ENCODE measurements around the gene ADGRF1. TPM values are rescaled to one million over a fixed set of nuclear protein-coding genes. Genes with fewer than 3 reads are reported as not detected.
"Not testable (repeated sequence)": the region's sequence is repeated elsewhere in the genome, so short reads cannot be mapped to it uniquely, and the experiment has no call there.

The ADGRF1 gene
- total RNA-seq, 1 donor from 2014 or later: not detected

DNA sequence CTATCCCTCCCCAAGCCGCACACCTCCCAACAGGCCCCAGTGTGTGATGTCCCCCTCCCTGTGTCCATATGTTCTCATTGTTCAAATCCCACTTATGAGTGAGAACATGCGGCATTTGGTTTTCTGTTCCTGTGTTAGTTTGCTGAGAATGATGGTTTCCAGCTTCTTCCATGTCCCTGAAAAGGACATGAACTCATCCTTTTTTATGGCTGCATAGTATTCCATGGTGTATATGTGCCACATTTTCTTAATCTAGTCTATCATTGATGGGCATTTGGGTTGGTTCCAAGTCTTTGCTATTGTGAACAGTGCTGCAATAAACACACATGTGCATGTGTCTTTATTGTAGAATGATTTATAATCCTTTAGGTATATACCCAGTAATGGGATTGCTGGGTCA is 12.2 kb upstream of the ADGRF1 start:
- DNase-seq (ENCODE audit: low spot score); intact Hi-C loops (cut with micrococcal nuclease); H3K4me3 Mint-ChIP-seq; H3K9me3 Mint-ChIP-seq; H3K36me3 Mint-ChIP-seq (ENCODE audit: low read depth); H3K27me3 Mint-ChIP-seq (ENCODE audit: insufficient read depth); H3K27ac Mint-ChIP-seq; H3K4me1 Mint-ChIP-seq (ENCODE audit: low read depth): not testable (repeated sequence)

DNA sequence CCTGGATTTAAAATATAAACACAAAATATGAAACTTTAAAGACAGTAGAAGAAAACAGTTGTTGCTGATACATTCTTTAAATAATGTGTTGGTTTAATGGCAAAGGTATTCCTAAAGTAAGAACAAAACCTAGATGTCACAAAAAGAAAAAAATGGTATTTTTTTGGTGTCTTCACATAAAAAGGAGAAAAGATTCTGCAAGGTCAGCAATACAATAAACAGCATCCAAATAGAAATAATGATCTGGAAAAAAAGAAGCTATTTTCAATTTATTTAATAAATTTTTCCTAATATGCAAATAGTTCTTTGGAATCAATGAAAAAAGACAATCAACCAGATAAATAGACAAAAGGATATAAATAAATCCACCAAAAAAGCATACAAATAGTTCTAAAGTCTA is 6.5 kb upstream of the ADGRF1 start:
- intact Hi-C loops (cut with micrococcal nuclease): loop anchor here (5.0 kb wide), 1 partner anchor 631 kb away; no protein-coding TSS in a partner anchor
- Mint-ChIP-seq H3K27ac (no peak overlapping the region), H3K4me3 (no peak overlapping the region), H3K36me3 (ENCODE audit: low read depth) (no peaks in the 10 kb centered on the region), H3K9me3 (no peaks in the 10 kb centered on the region), H3K27me3 (ENCODE audit: insufficient read depth) (peaks cover 3% of the 10 kb centered on the region), H3K4me1 (ENCODE audit: low read depth) (peaks cover 5% of the 10 kb centered on the region)
- no peak for DNase-seq (ENCODE audit: low spot score)

DNA sequence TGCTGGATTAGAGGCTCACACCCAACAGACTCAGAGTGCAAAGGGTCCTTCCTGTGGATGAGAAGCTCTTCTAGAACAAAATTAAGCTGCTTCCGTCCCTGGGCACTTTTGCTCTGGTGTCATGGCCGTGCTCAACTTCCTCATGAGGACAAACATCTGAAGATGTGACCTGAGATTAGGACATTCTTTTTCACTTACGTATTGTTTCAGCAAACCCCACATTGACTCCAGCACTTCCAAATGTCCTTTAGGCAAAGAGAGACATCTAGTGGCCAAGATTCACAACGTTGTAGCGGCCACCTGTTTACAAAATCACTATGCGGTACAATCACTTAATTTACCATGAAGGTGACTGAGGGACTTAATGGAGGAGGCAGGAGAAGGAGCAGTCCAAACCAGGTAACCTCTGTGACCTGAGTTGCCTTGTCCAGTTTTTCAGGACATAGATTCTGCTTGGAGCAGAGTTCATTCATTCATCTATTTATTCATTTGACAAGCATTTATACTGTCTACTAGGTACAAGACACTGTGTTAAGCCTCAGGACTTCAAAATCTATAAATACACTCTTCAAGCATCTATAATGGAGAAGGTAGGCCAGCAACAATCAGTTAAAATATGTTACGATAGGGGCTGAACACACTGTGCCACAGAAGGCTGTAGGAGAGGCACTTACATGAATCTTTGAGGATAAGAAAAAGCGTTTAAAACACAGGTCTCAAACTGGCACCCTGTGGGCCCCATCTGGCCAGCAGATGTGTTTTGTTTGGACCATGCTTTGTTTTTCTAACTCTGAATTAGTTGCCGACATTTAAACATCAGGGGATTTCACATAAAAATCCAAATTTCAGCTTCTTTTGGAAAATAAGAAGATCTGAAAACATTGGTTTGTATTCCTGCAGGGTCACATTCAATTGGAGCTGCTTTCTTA is 5.6 kb upstream of the ADGRF1 start:
- Mint-ChIP-seq H3K9me3 (no peaks in the 10 kb centered on the region), H3K27ac (no peak overlapping the region), H3K4me3 (no peak overlapping the region), H3K4me1 (ENCODE audit: low read depth) (peaks cover 5% of the 10 kb centered on the region), H3K36me3 (ENCODE audit: low read depth) (no peaks in the 10 kb centered on the region), H3K27me3 (ENCODE audit: insufficient read depth) (peaks cover 3% of the 10 kb centered on the region)
- intact Hi-C loops (cut with micrococcal nuclease): loop anchor here (1.0 to 5.0 kb wide), 4 partner anchors 199 to 957 kb away; no protein-coding TSS in a partner anchor
- peak; percentile 2 for DNase-seq (ENCODE audit: low spot score)

DNA sequence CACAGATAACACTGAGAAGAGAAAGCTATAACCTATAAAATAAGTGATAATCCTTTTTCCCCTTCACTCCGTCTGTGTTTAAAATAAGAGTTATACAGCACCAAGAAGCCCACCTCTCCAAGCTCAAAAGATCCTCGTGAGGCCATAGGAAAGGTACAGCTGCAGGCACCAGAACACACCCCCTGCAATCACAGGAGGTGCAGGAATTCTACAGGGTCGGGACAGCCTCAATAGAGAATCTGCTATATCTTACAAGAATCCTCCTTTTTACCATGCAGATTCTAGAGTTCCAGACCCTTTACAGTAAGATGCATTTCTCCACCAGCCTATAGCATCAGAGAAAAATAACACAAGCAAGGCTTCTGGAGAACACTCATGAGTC is 5.0 kb upstream of the ADGRF1 start:
- no peak for DNase-seq (ENCODE audit: low spot score)
- H3K27me3 Mint-ChIP-seq (ENCODE audit: insufficient read depth): peaks cover 3% of the 10 kb centered on the region
- H3K4me1 Mint-ChIP-seq (ENCODE audit: low read depth): peaks cover 5% of the 10 kb centered on the region
- no peaks in the 10 kb centered on the region for H3K36me3 Mint-ChIP-seq (ENCODE audit: low read depth)
- no peak overlapping the region for H3K27ac Mint-ChIP-seq
- H3K9me3 Mint-ChIP-seq: no peaks in the 10 kb centered on the region
- intact Hi-C loops (cut with micrococcal nuclease): loop anchor here (1.0 to 5.0 kb wide), 4 partner anchors 199 to 956 kb away; no protein-coding TSS in a partner anchor
- no peak overlapping the region for H3K4me3 Mint-ChIP-seq

DNA sequence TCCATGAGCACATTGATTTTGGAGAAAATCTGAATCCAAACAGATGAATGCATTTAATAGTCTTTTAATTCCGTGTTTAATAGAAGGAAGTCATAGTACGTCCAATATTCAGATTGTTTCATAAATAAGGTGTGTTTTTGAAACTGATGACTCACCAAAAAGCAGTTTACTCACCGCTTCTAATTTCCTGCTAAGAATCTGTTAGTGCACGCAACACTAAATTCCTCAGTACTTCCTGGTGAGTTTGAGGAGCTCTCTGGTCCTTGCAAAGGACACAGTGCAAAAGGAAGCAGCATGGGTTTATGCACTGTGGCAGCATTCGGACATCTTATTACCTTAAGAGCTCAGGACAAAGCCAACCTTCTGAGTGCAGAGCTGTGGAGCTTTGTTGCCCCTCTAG is 2.3 kb upstream of the ADGRF1 start:
- H3K27me3 Mint-ChIP-seq (ENCODE audit: insufficient read depth): peaks cover 3% of the 10 kb centered on the region
- no peak overlapping the region for H3K4me3 Mint-ChIP-seq
- H3K27ac Mint-ChIP-seq: no peak overlapping the region
- peaks cover 5% of the 10 kb centered on the region for H3K4me1 Mint-ChIP-seq (ENCODE audit: low read depth)
- no peaks in the 10 kb centered on the region for H3K36me3 Mint-ChIP-seq (ENCODE audit: low read depth)
- no peak for DNase-seq (ENCODE audit: low spot score)
- H3K9me3 Mint-ChIP-seq: no peaks in the 10 kb centered on the region
- intact Hi-C loops (cut with micrococcal nuclease): no loop called here

GRCh38 chr6:47043286-47043685 is 1.2 kb upstream of the ADGRF1 start:
- Mint-ChIP-seq H3K27me3 (ENCODE audit: insufficient read depth) (peaks cover 3% of the 10 kb centered on the region), H3K4me1 (ENCODE audit: low read depth) (peaks cover 5% of the 10 kb centered on the region)

DNA sequence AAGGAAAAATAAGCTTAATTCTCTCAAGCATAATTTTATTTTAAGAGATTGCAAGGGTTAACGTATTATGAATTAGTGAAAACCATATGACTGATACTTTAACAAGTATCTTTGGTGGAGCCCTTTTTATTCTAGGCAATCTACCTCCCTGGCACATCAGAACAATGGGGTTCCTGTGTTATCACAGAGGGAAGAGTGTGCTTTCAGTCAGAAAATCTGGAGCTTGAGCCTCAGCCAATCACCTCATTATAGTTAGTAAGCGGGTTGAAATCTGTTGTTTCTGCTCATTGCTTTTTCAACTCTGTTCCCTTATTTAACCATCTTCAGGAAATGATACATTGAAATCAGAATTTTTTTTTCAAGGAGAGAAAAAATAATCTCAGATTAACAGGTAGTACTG is 391 bp downstream of the ADGRF1 start:
- Mint-ChIP-seq H3K27me3 (ENCODE audit: insufficient read depth) (peaks cover 2% of the 10 kb centered on the region), H3K27ac (no peak overlapping the region), H3K4me3 (no peak overlapping the region), H3K9me3 (no peaks in the 10 kb centered on the region), H3K4me1 (ENCODE audit: low read depth) (no peaks in the 10 kb centered on the region), H3K36me3 (ENCODE audit: low read depth) (no peaks in the 10 kb centered on the region)
- DNase-seq (ENCODE audit: low spot score): no peak
- intact Hi-C loops (cut with micrococcal nuclease): no loop called here

More at GRCh38 chr6:47043286-47043685, 1.2 kb upstream of the ADGRF1 start:
- intact Hi-C loops (cut with micrococcal nuclease): no loop called here
- no peak overlapping the region for H3K4me3 Mint-ChIP-seq
- no peaks in the 10 kb centered on the region for H3K36me3 Mint-ChIP-seq (ENCODE audit: low read depth)
- no peaks in the 10 kb centered on the region for H3K9me3 Mint-ChIP-seq
- H3K27ac Mint-ChIP-seq: no peak overlapping the region
- no peak for DNase-seq (ENCODE audit: low spot score)

DNA sequence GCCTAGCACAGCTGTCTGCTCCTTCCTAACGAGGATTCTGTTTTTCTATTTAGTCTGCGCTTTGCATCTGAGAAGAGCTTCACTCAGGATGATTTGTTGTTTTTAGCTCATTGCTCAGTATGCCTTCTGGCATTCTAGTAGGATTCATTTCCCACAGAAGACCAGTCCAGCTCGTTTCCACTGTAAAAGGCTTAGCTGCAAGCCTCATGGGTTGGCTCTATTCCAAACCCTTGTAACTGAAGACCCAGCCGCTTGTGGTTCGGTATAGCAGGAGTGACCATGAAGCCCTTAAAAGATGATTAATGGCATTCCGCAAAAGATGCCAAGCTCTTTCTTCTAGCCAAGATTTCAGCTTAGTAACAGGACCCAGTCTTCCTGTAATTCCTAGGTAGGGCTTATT is 7.2 kb downstream of the ADGRF1 start:
- intact Hi-C loops (cut with micrococcal nuclease): no loop called here
- Mint-ChIP-seq H3K4me3 (no peak overlapping the region), H3K27ac (no peak overlapping the region), H3K4me1 (ENCODE audit: low read depth) (no peaks in the 10 kb centered on the region), H3K9me3 (no peaks in the 10 kb centered on the region), H3K27me3 (ENCODE audit: insufficient read depth) (peaks cover 6% of the 10 kb centered on the region), H3K36me3 (ENCODE audit: low read depth) (no peaks in the 10 kb centered on the region)
- no peak for DNase-seq (ENCODE audit: low spot score)

DNA sequence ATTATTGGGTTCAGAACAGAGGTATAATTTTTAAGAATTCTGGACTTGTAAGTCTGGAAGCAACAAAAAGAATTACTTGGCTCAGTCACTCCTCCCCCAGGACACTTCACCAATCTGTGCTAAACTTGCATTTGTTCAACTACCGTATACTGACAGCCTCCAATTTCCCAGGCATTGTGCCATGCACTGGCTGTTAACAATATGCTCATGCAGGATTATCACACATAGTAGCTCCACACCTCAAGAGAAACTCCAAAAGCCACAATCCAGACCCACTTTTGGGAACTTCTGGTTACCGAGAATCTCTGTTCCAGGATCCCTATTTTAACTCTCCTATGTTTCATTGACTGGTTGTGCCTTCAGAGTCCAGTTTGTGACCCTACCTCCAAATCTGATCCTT is 7.7 kb downstream of the ADGRF1 start:
- no peak overlapping the region for H3K4me3 Mint-ChIP-seq
- no peaks in the 10 kb centered on the region for H3K4me1 Mint-ChIP-seq (ENCODE audit: low read depth)
- peaks cover 6% of the 10 kb centered on the region for H3K27me3 Mint-ChIP-seq (ENCODE audit: insufficient read depth)
- no peaks in the 10 kb centered on the region for H3K36me3 Mint-ChIP-seq (ENCODE audit: low read depth)
- intact Hi-C loops (cut with micrococcal nuclease): no loop called here
- DNase-seq (ENCODE audit: low spot score): no peak
- no peak overlapping the region for H3K27ac Mint-ChIP-seq
- H3K9me3 Mint-ChIP-seq: no peaks in the 10 kb centered on the region

DNA sequence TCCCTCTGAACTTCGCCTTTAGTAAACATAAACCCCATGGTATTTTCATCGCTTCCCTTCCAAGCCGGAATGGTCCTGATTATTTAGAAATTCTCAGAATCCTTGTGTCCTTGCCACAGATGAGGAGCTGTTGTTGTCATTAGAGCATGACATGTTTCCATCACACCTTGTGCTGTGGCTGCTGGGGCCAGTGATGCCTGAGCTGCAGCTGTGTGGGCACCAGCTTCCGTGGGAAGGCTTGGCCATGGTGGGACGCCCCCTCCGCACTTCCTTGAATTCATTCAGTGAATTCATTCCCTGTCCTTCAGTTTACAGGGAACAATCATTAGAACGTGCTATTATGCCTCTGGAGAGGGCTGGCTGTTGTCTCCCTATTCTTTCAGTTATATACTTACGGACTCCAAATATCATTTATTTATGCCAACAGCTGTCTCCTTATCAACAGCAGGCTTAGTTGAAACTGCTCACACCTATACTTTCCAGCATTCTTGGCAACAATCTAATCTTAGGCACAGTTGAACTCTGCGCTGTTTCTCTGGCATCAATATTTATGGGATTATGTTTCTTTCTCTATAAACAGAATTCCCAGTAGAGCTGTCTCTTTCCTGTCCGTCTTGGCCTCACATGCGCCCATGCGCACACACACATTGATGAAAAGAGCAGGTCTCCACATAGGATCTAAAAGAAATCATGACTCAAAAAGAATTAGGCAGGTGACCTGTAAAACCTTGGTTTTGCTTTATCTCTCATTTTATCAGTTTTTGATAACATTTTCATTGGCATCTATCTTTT is 9.0 kb downstream of the ADGRF1 start:
- Mint-ChIP-seq H3K36me3 (ENCODE audit: low read depth) (no peaks in the 10 kb centered on the region), H3K4me3 (no peak overlapping the region), H3K27me3 (ENCODE audit: insufficient read depth) (peaks cover 6% of the 10 kb centered on the region), H3K27ac (no peak overlapping the region), H3K9me3 (no peaks in the 10 kb centered on the region), H3K4me1 (ENCODE audit: low read depth) (no peaks in the 10 kb centered on the region)
- intact Hi-C loops (cut with micrococcal nuclease): no loop called here
- DNase-seq (ENCODE audit: low spot score): no peak

DNA sequence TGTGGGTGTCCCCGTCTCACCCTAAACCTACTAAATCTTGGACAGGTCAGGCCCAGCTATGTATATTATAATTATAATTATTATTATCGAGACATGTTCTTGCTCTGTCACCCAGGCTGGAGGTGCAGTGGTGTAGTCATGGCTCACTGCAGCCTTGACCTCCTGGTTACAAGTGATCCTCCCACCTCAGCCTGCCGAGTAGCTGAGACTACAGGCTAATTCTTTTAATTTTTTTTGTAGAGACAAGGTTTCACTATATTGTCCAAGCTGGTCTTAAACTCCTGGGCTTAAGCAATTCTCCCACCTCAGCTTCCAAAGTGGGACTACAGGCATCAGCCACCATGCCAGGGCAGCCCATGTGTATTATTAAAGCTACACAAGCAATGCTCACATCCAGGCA is 10.5 kb downstream of the ADGRF1 start:
- Mint-ChIP-seq H3K9me3 (no peaks in the 10 kb centered on the region), H3K27ac (no peak overlapping the region), H3K36me3 (ENCODE audit: low read depth) (no peaks in the 10 kb centered on the region), H3K27me3 (ENCODE audit: insufficient read depth) (peaks cover 4% of the 10 kb centered on the region), H3K4me3 (no peak overlapping the region), H3K4me1 (ENCODE audit: low read depth) (no peaks in the 10 kb centered on the region)
- DNase-seq (ENCODE audit: low spot score): no peak
- intact Hi-C loops (cut with micrococcal nuclease): no loop called here

DNA sequence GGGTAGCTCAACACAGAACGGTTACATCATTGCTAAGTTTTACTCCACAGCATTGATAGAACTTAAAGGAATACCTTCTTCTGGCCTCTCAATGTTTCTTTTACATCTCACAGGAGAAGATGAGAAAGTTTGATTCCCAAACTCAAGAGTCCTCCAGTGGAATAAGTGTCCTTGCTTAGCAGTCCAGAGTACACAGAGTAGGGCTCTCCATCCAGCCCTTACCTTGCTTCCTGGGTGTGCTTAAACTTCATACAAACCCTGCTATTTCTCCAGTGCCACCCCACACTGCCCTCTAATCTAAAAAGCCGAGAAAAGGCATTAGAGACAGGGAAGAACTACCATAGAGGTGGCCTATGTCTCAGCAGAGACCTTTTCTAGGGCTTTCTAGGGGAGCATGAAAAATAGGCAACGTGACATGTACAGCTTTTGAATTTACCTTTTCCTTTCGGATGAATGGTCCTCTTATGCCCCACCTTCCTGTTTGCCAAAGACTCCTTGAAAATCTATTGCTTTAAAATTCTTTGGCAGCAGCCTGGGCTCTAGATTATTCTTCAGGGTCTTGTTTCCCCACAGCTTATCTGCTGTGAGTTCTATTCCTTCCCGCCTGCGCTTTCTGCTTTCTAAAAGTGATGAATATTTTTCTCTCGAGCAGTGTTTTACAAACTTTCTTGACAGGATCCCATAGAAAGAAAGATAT is 12.1 kb downstream of the ADGRF1 start:
- no peak for DNase-seq (ENCODE audit: low spot score)
- no peaks in the 10 kb centered on the region for H3K9me3 Mint-ChIP-seq
- no peak overlapping the region for H3K27ac Mint-ChIP-seq
- peaks cover 2% of the 10 kb centered on the region for H3K27me3 Mint-ChIP-seq (ENCODE audit: insufficient read depth)
- intact Hi-C loops (cut with micrococcal nuclease): no loop called here
- H3K4me3 Mint-ChIP-seq: no peak overlapping the region
- no peaks in the 10 kb centered on the region for H3K4me1 Mint-ChIP-seq (ENCODE audit: low read depth)
- no peaks in the 10 kb centered on the region for H3K36me3 Mint-ChIP-seq (ENCODE audit: low read depth)
